GM23248 (cell line): ENCODE data around the gene SLC25A34. TPM values are rescaled to one million over a fixed set of nuclear protein-coding genes. Genes with fewer than 3 reads are reported as not detected.

Experiments used
- DNase-seq: peaks from one replicate; pipeline ENCODE4 v3.0.0-alpha.2; 2015
- H2AFZ ChIP-seq: fragments of 200-600 bp; sonication (generic); 2 replicates; pipeline ENCODE4 v1.6.1; 2016; ENCODE audit warnings: antibody characterized with exemption
- H3F3A ChIP-seq: fragments of 200-600 bp; sonication (generic); 2 replicates; pipeline ENCODE4 v1.6.1; 2016; ENCODE audit warnings: mild to moderate bottlenecking, antibody characterized with exemption, mixed run types; ENCODE audit not compliant: insufficient read depth
- H3K27ac ChIP-seq: fragments of 200-600 bp; sonication (generic); 2 replicates; pipeline ENCODE4 v1.5.1; 2016; ENCODE audit warnings: mild to moderate bottlenecking
- H3K27me3 ChIP-seq: fragments of 200-600 bp; sonication (generic); replicated peaks from 2 replicates; pipeline ENCODE4 v1.6.1; 2016; ENCODE audit warnings: mild to moderate bottlenecking; ENCODE audit not compliant: insufficient read depth
- H3K36me3 ChIP-seq: fragments of 200-600 bp; sonication (generic); 2 replicates; pipeline ENCODE4 v1.6.1; 2016; ENCODE audit warnings: low read depth, mild to moderate bottlenecking
- H3K4me1 ChIP-seq: fragments of 200-600 bp; sonication (generic); 2 replicates; pipeline ENCODE4 v1.6.1; 2016; ENCODE audit warnings: mild to moderate bottlenecking; ENCODE audit not compliant: insufficient read depth
- H3K4me2 ChIP-seq: fragments of 200-600 bp; sonication (generic); one replicate; pipeline ENCODE4 v1.6.1; 2016; ENCODE audit warnings: mild to moderate bottlenecking; ENCODE audit not compliant: unreplicated experiment
- H3K4me3 ChIP-seq: fragments of 200-600 bp; sonication (generic); 2 replicates; pipeline ENCODE4 v1.5.1; 2016; ENCODE audit warnings: mild to moderate bottlenecking
- H3K79me2 ChIP-seq: fragments of 200-600 bp; sonication (generic); 2 replicates; pipeline ENCODE4 v1.6.1; 2016; ENCODE audit warnings: mild to moderate bottlenecking; ENCODE audit not compliant: insufficient read depth
- H3K9ac ChIP-seq: fragments of 200-600 bp; sonication (generic); 2 replicates; pipeline ENCODE4 v1.6.1; 2016; ENCODE audit warnings: mild to moderate bottlenecking
- H3K9me2 ChIP-seq: fragments of 200-600 bp; sonication (generic); 2 replicates; pipeline ENCODE4 v1.6.1; 2016; ENCODE audit warnings: mixed run types, mild to moderate bottlenecking, moderate library complexity; ENCODE audit not compliant: insufficient read depth
- H3K9me3 ChIP-seq: fragments of 200-600 bp; sonication (generic); one replicate; pipeline ENCODE4 v1.6.1; 2017; ENCODE audit warnings: low read depth
- H4K20me1 ChIP-seq: fragments of 200-600 bp; sonication (generic); 2 replicates; pipeline ENCODE4 v1.6.0; 2016; ENCODE audit not compliant: insufficient read depth
- EZH2 ChIP-seq: fragments of 200-600 bp; sonication (generic); IDR thresholded peaks from 2 replicates; pipeline ENCODE4 v1.6.1; 2018; ENCODE audit warnings: antibody characterized with exemption, mild to moderate bottlenecking; ENCODE audit not compliant: insufficient read depth, poor library complexity, severe bottlenecking
- EZH2phosphoT487 ChIP-seq: fragments of 200-600 bp; sonication (generic); IDR thresholded peaks from 2 replicates; pipeline ENCODE4 v1.6.1; 2018; ENCODE audit warnings: antibody characterized with exemption, moderate library complexity, mild to moderate bottlenecking, low read depth; ENCODE audit not compliant: insufficient read depth
- whole genome bisulfite sequencing, 2 experiments: methylation state at CpG; one replicate each; pipeline ENCODE4 v1.1.6; 2015 to 2017; ENCODE audit warnings: low lambda C conversion rate in 2 of 2, low coverage in 1 of 2; ENCODE audit errors: missing lambda C conversion rate in 2 of 2; 5-methylcytosine and 5-hydroxymethylcytosine counted together
- in situ Hi-C: fragments of 300-500 bp; cut with MboI; formaldehyde crosslinking; loops from 2 replicates; pipeline ENCODE4 v1.15.0; 2020
- polyA plus RNA-seq: library from polyadenylated mRNA; unstranded; fragments of >200 nt; fragmentation: Nextera tagmentation; extraction: Ambion mirVana; gene quantifications from 2 replicates; pipeline ENCODE4 v1.2.1, GENCODE V29; 2016
- total RNA-seq: library from RNA; depleted of rRNA; stranded (reverse); fragments of >200 nt; shearing (Covaris generic); gene quantifications from 2 replicates; pipeline ENCODE4 v1.2.3, GENCODE V29; 2014; rRNA removed

SLC25A34 gene
- total and polyA plus RNA-seq, 2 experiments from 2014 or later = 0.20 to 0.54 TPM

DNA sequence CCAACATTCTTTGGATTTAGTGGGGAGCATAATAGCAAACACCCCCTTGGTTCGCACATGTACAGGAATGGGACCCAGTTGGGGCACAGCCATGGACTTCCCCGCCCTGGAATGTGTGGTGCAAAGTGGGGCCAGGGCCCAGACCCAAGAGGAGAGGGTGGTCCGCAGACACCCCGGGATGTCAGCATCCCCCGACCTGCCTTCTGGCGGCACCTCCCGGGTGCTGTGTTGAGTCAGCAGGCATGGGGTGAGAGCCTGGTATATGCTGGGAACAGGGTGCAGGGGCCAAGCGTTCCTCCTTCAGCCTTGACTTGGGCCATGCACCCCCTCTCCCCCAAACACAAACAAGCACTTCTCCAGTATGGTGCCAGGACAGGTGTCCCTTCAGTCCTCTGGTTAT lies 49.6 kb downstream of the SLC25A34 start:
- DNase-seq = no peak
- Histone ChIP-seq H3K4me2 (peak overlapping the region; percentile 34), H3F3A (peaks cover 26% of the 10 kb centered on the region), H3K79me2 (no peaks in the 10 kb centered on the region), H3K9ac (peak overlapping the region; percentile 44; the same call in 1 of the 2 replicates), H3K9me2 (no peaks in the 10 kb centered on the region), H3K27me3 (no peaks in the 10 kb centered on the region), H3K27ac (peak overlapping the region; percentile 85), H2AFZ (no peak overlapping the region), H3K4me3 (no peak overlapping the region), H4K20me1 (no peaks in the 10 kb centered on the region), H3K9me3 (no peaks in the 10 kb centered on the region), H3K4me1 (peaks cover 31% of the 10 kb centered on the region), H3K36me3 (peaks cover 3% of the 10 kb centered on the region; the same call in 1 of the 2 replicates)
- 90 to 97% methylated on average over 8 of the region's 8 CpGs for WGBS, 2 experiments
- no peak for TF ChIP-seq EZH2
- TF ChIP-seq EZH2phosphoT487 = no peak
- in situ Hi-C loops = no loop called here

DNA sequence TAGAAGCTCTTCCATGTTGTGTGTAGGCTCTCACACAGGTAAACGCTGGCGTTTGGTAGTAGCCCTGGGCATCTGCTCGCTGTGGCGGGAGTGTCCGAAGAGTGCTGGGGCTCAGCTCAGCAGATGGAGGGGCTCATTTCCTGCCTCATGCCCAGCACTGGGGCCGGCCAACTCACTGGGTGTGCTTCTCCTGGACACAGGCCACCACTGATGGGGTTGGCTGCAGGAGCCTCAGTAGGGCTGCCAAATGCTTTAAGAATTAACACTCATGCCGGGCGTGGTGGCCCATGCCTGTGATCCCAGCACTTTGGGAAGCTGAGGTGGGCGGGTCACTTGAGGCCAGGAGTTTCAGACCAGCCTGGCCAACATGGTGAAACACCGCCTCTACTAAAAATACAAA lies 50.5 kb downstream of the SLC25A34 start:
- H4K20me1 ChIP-seq = no peaks in the 10 kb centered on the region
- peak overlapping the region; percentile 44 for H3K9ac ChIP-seq
- DNase-seq = peak; percentile 92
- H3K9me3 ChIP-seq = no peaks in the 10 kb centered on the region
- H3K27me3 ChIP-seq = no peaks in the 10 kb centered on the region
- WGBS, 2 experiments = 24 to 30% methylated on average over 10 of the region's 10 CpGs
- H3K36me3 ChIP-seq = 0 out of 2 replicates have a peak, but pooled peaks cover 3% of the 10 kb centered on the region
- H3K4me1 ChIP-seq = peaks cover 31% of the 10 kb centered on the region
- no peaks in the 10 kb centered on the region for H3K9me2 ChIP-seq
- peak overlapping the region; percentile 85 for H3K27ac ChIP-seq
- no peaks in the 10 kb centered on the region for H3K79me2 ChIP-seq
- H2AFZ ChIP-seq = peak overlapping the region; percentile 23; the same call in 1 of the 2 replicates
- in situ Hi-C loops = no loop called here
- TF ChIP-seq EZH2phosphoT487 (no peak), EZH2 (no peak)
- no peak overlapping the region for H3K4me3 ChIP-seq
- H3K4me2 ChIP-seq = peak overlapping the region; percentile 34
- peaks cover 26% of the 10 kb centered on the region for H3F3A ChIP-seq

DNA sequence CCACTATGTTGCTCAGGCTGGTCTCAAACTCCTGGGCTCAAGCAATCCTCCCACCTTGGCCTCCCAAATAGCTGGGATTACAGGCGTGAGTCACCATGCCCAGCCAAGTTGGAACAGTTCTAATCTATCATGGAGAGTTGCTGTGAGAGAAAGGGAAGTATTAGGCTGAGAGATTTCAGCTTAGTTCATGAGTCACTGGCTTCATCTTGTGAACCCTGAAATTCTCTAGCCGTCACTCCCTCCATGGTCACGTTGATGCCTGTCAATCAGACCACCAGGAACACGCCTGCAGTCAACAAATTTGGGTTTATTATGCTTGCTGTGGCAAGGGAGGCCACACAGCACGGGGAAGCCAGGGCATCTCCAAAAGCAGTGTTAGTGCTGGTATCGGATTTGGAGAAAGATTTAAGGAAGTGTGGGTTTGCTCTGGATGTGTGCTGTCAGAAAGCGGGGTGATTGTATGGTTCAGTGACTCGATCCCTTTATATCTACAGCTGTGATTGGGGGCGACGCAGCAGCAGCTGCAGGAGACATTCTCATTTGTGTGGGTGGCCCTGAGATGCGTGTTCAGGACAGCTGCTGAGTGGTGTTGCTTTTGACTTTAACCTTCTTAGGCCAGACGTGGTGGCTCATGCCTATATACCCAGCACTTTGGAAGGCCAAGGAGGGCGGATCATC lies 52.7 kb downstream of the SLC25A34 start:
- H3K9ac ChIP-seq = no peak overlapping the region
- no peak overlapping the region for H2AFZ ChIP-seq

More for the DNA sequence above, 52.7 kb downstream of the SLC25A34 start:
- Histone ChIP-seq H3K27ac (peak overlapping the region; percentile 24; the same call in 1 of the 2 replicates), H3F3A (peaks cover 27% of the 10 kb centered on the region), H3K4me2 (no peak overlapping the region), H4K20me1 (no peaks in the 10 kb centered on the region), H3K4me1 (peaks cover 39% of the 10 kb centered on the region), H3K36me3 (0 out of 2 replicates have a peak, but pooled peaks cover 3% of the 10 kb centered on the region), H3K9me2 (no peaks in the 10 kb centered on the region), H3K27me3 (no peaks in the 10 kb centered on the region), H3K4me3 (no peak overlapping the region), H3K9me3 (no peaks in the 10 kb centered on the region), H3K79me2 (no peaks in the 10 kb centered on the region)
- DNase-seq = peak; percentile 64
- in situ Hi-C loops = no loop called here
- TF ChIP-seq EZH2phosphoT487 = no peak
- no peak for TF ChIP-seq EZH2
- WGBS, 2 experiments = 84 to 93% methylated on average over 13 of the region's 13 CpGs

Other genes with a start within 250 kb of the SLC25A34 start
- gene CASP9, start 212.0 kb upstream of the SLC25A34 start, total RNA-seq = 15.8 and 18.5 TPM in 2 replicates
- gene CASP9, start 212.0 kb upstream of the SLC25A34 start, polyA plus RNA-seq = 6.7 and 7.6 TPM in 2 replicates
- gene DNAJC16, start 209.4 kb upstream of the SLC25A34 start, total RNA-seq = 21.8 and 22.5 TPM in 2 replicates
- gene DNAJC16, start 209.4 kb upstream of the SLC25A34 start, polyA plus RNA-seq = 10.0 and 10.2 TPM in 2 replicates
- 2.2 and 3.9 TPM in 2 replicates for gene AGMAT, start 151.2 kb upstream of the SLC25A34 start, total RNA-seq
- 0.75 and 0.85 TPM in 2 replicates for gene AGMAT, start 151.2 kb upstream of the SLC25A34 start, polyA plus RNA-seq
- 7.9 and 19.6 TPM in 2 replicates for gene DDI2, start 118.8 kb upstream of the SLC25A34 start, total RNA-seq
- gene DDI2, start 118.8 kb upstream of the SLC25A34 start, polyA plus RNA-seq = 4.3 and 5.0 TPM in 2 replicates
- gene PLEKHM2, start 51.9 kb upstream of the SLC25A34 start, total RNA-seq = 52.9 and 67.9 TPM in 2 replicates
- 14.8 and 14.9 TPM in 2 replicates for gene PLEKHM2, start 51.9 kb upstream of the SLC25A34 start, polyA plus RNA-seq
- gene TMEM82, start 6.2 kb downstream of the SLC25A34 start, total RNA-seq = not detected in 2 replicates
- gene TMEM82, start 6.2 kb downstream of the SLC25A34 start, polyA plus RNA-seq = not detected in 2 replicates
- 59.6 and 69.9 TPM in 2 replicates for gene FBLIM1, start 22.5 kb downstream of the SLC25A34 start, total RNA-seq
- 63.3 and 67.3 TPM in 2 replicates for gene FBLIM1, start 22.5 kb downstream of the SLC25A34 start, polyA plus RNA-seq
- gene UQCRHL, start 71.4 kb downstream of the SLC25A34 start, total RNA-seq = 0.32 and 0.51 TPM in 2 replicates
- 0.60 and 0.65 TPM in 2 replicates for gene UQCRHL, start 71.4 kb downstream of the SLC25A34 start, polyA plus RNA-seq
- gene SPEN, start 111.4 kb downstream of the SLC25A34 start, total RNA-seq = 12.5 and 16.5 TPM in 2 replicates
- gene SPEN, start 111.4 kb downstream of the SLC25A34 start, polyA plus RNA-seq = 16.7 and 17.2 TPM in 2 replicates
- gene ZBTB17, start 239.8 kb downstream of the SLC25A34 start, total RNA-seq = 33.2 and 50.7 TPM in 2 replicates
- gene ZBTB17, start 239.8 kb downstream of the SLC25A34 start, polyA plus RNA-seq = 20.5 and 25.1 TPM in 2 replicates